Erythroblast (primary cell): ENCODE measurements around the gene ILK.

Experiments
- GATA1 ChIP-seq: IDR thresholded peaks from 2 replicates; pipeline ENCODE4 v1.6.1; 2011; ENCODE audit warnings: low read depth, mild to moderate bottlenecking, control low read depth, low read length, moderate library complexity
- POLR2A ChIP-seq: IDR thresholded peaks from 2 replicates; pipeline ENCODE4 v1.6.1; 2011; ENCODE audit warnings: mild to moderate bottlenecking, low read length

DNA sequence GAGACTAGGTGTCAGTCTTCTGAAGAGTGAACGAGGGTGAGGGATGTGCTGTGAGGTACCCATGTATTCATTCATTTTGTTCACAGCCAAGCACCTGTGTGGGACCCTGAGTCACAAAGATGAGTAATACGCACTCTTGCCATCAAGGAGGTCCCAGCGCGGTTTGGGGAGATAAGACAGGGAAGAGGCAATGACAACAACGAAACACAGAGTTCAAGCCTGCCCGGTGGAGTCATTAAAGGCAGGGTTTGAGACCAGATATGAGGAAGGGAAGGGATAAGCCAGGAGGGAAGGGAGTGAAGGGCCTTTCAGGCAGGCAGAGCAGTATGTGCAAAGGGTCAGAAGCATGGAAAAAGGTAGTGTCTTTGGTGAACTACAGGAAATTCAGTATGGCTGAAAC, 47.4 kb downstream of the ILK start:
- TF ChIP-seq POLR2A: no peak
- TF ChIP-seq GATA1: no peak
